IPS-NIHi7 (cell line): ENCODE data around the gene XRRA1.

ENCODE experiments used
- DNase-seq: peaks from one replicate; pipeline ENCODE4 v3.0.0; 2012; ENCODE audit warnings: mixed read lengths; ENCODE audit errors: extremely low spot score

The XRRA1 gene

DNA sequence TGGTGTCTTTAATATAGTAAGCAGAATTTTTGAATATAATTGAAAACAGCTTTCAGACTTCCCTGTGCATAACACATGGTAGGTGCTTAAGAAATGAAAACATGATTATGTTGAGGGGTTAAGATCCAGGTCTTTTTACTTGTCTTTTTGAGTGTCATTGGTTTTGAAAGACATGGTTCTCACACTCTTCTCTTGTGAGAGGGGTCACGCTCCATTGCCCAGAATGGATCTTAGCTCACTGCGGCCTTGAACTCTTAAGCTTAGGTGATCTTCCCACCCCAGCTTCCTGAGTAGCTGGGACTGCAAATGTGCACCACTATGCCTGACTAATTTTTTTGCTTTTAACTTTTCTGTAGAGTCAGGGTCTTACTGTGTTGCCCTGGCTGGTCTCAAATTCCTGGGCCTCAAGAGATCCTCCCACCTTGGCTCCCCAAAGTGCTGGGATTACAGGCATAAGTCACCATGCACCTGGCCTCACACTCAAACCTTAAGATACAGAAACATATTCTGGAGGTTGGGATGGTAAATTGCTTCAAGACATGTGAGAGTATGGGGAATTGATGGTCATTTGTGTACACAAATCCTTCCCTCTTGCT lies 1.6 kb upstream of the XRRA1 start:
- no peak for DNase-seq

DNA sequence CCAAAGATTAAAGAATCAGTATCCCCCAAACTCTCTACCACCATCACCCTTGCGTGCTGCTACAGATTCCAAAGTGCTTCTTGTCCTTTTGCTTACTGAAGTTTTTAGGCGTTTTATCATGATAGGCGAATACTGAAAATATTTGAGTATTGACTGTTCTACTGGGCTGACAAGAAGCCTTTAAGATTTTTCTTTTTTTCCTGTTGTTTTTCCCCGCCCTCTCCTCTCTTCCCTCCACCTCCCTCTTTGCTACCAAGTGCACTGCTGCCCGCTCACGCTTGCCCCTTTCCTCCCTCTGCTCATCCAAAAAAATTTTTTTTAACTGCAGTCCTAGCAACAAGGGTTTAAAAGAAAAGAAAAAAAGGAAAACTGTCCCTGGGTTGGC lies 854 bp upstream of the XRRA1 start:
- peak; percentile 25 for DNase-seq

DNA sequence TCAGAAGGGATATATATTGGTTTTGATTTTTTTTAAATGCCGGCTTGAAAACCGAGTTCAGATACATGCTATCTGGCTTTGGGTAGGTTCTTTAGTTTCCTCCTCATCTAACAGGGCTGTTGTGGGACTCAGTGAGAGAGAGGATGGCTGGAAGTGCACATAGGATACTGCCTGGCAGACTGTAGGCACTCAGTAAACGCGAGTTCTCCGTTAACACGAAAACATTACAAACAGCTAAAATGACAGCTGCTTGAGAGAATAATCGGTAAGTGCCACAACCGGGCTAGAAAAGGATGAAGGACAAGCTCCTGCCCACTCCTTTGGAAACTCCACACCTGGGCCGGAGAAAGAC lies 369 bp downstream of the XRRA1 start:
- peak; percentile 47 for DNase-seq

DNA sequence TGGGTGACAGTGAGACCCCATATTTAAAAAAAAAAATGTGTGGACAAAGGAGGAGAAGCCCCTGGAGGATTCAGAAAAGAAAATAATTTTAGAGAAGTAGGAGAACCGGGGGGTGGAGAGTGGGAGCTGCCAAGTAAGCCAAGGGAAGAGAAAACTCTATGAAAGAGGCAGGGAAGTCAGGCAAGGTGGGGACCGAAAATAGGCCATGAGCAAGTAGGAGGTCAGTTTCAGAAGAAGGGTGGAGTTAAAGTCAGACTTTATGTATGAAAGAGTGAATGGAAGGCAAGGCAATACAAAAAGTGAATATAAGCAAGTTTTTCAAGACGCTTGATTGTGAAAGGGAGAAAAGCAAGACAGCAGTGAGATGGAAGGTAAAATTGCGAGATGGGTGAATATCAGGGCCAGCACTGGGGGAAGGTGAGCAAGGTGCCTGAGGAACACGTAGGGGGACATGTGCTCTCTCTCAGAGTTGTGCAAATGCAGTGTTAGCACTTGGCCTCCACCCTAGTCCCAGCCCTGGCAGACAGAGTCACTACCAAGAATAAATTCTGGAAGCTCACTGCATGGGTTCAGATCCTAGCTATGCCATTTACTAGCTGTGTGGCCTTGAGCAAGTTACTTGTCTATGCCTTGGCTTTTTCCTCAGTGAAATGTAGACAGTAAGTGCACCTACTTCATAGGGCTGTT lies 6.7 kb downstream of the XRRA1 start:
- DNase-seq, result no peak

DNA sequence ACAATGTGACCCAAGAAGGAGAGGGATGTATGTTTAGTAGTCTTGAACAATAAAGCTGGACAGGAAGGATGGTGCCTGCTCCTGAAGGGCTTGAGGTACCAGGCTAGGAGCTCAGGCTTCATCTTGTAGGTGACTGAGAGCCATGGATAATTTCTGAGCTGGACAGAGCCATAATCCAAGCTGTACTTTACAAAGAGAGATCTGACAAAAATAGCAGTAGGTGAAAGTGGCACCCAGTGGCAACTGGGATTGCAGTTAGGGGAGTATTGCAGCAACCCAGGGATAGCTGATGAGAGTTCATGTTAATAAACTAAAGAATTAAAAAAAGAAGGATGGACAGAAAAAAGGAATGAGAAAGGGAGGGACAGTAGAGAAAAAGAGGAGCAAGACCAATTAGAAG lies 7.4 kb downstream of the XRRA1 start:
- no peak for DNase-seq

DNA sequence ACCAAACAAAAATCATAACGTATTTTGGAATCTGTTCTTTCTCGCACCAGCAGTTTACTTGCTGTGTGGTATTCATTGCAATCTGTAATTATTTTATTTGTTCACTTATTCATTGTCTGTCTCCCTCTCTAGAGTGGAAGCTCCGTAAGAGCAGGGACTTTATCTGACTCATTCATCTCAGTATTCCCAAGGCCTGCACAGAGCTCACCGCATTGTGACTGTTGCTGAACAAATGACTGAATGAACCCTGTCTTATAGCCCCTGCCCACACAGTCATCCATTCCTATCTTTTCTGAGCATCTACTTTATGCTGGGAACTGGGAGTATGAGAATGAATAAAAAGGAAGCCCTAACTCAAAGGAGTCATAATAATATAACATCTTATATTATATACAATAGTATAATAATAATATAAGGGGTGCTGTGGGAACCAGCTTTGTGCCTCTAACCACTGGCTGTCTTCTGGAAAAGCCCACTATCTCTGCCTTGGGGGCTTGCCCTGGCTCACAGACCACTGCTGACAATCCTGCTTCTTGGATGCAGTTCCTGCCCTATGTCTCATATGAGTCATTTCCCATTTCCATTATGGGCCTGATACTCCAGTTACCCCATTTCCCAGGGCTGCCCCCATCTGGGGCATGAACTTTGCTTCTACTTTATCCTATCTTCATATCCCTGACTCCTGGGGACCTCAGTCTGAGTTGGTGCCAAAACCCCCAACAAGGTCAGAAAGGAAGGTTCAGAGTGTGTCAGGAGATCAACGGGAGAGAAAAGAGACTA lies 11.0 kb downstream of the XRRA1 start:
- no peak for DNase-seq

DNA sequence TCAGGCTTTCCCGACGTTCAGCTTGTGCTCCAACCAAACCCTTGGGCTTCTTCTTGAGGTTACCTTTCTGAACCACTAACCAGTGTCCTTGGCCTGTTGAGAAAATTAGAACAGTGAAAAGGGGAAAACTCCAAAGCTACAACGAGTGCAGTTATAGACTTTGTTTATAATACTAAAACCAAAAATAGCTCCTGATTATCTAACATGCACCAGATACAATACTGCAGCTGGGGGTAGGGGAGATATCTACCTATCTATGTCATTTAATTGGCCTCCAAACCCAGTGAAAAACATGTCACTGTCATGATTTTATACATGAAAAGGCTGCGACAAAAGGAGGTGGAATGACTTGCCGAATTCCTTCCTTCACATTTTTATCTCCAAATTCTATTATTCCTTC lies 11.9 kb downstream of the XRRA1 start:
- DNase-seq, result no peak

DNA sequence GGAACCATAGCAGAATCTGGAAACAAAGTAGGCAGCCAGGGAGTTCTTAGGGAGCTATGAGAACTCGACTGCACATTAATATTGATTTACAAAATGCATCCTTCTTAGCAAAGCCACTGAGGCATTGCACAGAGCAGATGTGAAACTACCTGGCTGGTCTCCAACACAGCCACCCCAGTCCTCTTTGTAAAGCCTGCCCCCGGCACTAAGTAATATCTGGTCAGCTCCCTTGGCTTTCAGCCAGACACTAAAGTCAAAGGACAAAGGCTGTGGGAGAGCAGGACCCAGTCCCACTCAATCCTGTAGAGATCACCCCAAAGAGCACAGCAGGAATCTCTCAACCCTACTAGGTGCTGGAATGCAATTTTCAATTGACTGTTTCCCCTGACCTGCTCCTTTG lies 12.8 kb downstream of the XRRA1 start:
- no peak for DNase-seq

DNA sequence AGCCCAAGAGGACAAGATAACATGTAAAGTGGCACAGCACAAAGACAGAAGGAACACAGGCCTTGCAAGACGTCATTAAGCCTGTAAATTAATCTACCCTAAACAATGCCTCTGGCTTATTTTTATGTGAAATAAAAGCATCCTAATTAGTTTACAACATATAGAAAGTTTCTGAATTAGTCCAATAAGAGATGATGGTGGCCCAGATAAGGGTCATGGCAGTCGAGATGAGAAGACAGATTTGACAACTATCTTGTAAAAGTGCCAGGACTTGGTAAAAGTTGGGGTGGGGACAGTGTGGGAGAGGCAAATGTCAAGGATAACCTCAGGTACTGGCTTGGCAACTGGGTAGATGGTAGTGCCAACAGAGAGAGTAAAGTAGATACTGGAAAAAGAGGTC lies 13.6 kb downstream of the XRRA1 start:
- DNase-seq, result no peak

DNA sequence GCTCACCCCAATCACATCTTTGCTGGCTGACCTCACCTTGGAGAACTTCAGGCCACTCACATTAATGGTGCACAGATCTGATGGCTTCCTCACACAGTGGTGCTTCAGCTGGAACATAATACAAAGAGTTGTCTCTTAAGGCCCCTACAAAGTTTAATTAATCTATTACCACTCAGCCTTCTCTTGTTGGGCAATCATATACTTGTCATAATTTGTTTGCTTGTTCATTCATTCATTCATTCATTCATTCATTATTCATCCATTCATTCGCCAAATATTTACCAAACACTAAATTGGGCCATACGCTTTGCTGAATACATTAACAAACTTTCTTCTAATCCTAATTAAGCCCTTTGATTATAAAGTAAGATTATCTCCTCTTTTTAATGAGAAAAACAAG lies 15.1 kb downstream of the XRRA1 start:
- DNase-seq, result no peak

DNA sequence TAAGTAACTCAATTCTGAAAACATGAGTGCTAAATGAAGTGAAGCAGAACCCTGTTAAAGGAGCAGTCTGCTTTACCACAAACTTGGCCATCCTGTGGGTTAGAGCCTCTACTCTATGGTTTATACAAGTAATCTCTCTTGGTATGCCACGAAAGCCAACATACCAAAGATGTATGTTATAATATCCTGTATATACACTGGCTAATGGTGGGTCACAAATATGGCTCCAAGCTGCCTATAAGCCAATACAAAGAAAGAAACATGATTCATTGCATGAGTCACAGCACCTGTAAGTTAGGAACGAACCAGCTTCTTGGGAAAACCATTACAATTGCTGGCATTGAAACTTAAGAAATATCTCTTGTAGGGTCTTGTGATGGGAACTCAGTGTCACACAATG lies 16.1 kb downstream of the XRRA1 start:
- DNase-seq, result no peak

DNA sequence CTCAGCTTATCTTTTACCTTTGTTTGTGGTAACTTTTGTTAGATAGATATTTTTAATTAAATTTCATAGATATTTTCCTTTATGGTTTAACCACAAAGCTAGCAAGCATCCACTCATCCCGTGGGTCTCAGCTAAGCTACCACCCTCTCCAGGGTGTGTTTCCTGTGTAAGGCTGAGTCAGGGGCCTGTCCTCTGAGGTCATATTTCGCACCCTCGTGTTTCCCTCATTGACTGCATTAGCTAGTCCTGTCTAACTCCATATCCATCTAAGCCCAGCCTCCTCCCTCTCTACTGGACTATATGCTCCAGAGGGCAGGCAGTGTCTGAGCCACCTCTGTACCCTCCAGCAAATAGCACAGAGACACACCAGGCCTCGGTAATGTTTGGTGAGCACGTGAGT lies 16.7 kb downstream of the XRRA1 start:
- no peak for DNase-seq

DNA sequence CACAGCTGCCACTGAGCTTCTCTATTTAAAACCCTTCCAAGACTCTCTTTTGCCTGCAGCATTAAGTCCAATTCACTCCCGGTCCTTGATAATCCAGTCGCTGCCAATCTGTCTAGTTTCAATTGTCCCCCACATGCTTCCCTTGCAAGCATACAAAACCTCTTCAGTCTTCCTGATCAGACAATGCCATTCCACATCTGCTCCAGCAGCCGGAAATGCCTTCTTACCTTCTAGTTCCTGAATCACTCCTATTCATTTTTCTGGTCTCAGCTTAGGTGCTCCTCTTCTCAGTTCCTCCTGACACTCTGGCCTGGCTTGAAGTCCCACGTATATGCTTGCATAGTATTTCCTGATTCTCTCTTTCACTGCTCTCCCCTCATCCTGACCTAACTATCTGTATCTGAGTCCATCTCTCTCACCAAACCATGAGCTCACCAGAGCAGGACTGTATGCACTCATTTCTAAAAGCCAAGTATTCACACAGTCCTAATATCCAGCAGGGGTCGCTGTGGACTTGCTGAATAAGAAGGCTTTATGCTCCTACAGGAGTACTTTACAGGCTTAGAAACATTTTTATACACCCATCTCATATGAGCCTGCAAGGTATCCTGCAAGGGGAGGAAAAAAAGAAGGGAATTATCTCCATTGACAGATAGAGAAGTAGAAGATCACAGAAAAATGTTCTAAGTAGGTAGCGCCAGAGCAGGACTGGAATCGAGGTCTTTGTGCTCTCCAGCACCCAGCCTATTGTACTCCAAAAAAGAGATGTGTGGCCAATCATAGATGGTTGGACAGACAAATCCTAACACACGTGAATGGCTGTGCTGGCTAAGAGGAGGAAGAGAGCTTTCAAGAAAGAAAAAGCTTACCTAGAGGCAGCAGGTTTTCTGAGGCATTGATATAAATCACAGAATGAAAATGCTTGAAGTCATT lies 19.2 kb downstream of the XRRA1 start:
- DNase-seq, result peak; percentile 75

DNA sequence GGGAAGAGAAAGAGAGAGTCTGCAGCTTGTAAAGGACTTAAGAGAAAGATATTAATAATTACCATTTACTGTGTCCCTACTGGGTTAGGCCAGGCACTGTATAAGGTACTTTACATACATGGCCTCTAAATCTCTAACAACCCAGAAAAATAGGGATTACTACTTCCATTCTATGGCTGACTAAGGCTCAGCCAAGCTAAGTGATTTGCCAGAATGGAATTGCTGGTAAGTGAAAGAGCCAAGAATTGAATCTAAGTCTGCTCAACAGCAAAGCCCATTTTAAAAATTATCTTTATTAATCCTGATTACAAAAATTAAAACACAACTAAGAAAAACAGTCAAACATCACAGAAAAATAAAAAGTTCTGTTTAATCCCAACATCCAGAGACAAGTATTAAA lies 21.4 kb downstream of the XRRA1 start:
- no peak for DNase-seq

DNA sequence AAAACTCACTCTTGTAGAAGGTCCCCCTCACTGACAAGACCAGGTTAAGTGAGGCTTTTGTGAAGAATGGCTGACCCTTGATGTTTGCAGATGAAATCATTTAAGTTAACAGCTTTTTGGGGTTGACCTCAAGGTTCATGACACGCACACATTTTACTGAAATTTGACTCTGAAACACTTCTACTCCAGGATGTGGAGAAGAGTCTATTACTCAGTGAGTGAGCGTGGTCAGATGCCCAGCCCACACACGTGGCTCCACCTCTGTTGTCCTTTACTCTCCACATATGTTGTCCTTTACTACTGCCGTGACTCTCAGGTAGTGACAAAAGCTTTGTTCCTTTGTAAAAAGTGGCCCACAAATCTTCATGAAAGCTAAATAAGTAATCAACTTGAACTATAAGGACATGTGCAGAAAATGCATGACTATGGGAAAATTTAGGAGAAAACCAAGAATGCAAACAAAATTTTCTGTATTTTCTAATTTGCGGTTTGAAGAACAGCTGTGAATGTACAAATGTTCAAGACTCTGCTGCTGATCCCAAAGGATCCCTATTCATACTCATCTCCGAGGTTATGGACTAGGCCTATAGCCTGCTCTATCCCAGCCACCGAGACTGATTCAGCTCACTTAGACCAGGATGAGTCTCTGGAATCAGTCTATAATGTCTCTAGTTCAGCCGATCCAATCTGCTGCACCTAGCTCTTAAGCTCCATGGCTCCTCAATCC lies 22.4 kb downstream of the XRRA1 start:
- no peak for DNase-seq

DNA sequence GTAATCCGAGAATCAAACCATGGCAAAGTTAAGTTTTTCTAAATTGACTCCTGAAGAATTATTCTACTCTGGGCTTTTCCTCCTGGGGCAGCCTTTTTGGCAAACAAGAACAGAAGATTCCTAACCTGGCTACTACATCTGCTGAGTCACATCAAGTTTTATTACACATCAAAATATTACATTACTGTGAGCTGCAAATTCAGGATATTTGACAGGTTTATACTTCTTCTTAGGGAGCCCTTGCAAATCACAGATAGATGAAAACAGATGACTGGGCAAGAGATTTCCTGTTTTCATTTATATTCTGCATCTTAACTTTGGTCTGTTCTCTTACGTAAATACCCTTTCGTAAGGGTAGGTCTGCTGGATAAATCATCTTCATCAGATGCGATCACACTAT lies 23.6 kb downstream of the XRRA1 start:
- no peak for DNase-seq

DNA sequence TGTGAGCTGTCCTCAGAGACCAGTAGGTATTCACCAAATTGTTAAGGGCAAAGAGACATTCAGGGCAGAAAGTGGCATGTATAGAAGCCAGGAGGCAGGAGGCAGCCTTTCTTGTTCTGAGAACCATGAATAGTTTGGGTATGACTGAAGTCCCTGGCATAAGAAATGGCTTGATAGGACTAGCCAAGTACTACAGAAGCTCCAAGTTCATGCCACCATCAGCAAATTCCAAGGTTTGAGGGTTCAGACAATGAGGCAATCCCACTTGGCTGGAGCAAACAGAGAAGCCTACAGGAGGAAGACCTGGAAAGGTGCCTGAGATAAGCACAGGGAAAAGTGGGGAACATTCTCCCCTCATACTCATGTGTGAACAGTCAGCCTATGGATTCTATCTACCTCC lies 25.8 kb downstream of the XRRA1 start:
- no peak for DNase-seq

DNA sequence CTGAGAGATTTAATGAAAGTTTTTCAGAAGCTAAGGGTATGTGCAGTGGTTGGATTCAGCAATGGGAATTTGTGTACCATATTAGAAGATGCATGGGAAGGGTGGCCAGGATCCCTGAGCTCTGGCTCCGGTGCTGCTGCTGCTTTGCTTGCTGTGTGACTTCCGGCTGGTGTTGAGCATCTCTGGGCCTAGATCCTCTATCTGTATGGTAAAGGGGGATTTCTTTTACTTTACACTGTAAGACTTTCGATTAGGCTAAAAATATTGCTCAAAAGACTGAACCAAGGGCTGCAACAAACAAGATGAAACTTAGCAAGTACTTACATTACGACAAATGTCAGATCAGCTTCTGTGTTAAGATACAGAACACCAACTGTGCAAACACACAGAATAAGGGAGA lies 39.1 kb downstream of the XRRA1 start:
- no peak for DNase-seq

DNA sequence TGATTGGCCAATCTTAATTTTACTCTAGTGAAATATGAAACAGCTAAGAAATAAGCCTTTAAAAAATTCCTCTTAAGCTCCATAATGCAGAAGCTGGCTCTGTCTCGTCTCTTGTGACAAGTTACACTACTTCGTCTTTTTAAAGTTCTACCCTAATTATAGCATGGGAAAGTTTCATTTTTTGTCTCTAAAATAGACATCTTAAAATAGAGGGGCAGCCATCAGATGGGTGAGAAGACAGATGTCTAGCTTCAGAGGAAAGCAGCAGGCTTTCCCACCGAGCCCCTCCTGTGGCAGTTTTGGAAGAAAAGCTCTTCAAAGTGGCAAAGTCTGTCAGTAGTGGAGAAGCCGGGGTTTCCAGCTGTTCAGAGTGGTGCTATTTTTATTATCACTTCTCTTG lies 39.5 kb downstream of the XRRA1 start:
- no peak for DNase-seq

DNA sequence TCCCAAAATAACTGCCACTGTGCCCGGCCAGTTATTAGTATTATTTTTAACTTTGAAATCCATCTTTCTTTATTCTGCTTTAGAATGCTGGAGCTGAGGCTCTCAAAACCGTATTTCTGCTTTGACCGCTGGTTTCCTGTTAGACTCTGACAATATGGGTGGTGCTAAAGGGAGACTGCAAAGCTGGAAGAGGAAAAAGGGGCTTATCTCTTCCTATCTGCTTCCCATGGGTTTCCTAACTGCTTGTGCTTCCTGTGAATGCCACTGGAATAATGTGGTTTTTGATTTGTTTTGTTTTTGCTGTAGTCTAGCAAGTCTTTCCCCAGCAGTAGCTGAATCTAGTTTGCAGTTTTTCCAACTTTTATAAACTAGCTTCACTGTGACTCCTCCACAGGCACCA lies 43.6 kb downstream of the XRRA1 start:
- no peak for DNase-seq

DNA sequence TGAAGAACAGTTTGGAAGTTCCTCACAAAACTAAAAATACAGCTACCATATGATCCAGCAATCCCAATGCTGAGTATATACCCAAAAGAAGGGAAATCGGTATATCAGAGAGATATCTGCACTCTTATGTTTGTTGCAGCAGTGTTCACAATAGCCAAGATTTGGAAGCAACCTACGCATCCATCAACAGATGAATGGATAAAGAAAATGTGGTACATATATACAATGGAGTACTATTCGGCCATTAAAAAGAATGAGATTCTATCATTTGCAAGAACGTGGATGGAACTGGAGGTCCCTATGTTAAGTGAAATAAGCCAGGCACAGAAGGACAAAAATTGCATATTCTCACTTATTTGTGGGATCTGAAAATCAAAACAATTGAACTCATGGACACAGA lies 46.5 kb downstream of the XRRA1 start:
- DNase-seq, result no peak

DNA sequence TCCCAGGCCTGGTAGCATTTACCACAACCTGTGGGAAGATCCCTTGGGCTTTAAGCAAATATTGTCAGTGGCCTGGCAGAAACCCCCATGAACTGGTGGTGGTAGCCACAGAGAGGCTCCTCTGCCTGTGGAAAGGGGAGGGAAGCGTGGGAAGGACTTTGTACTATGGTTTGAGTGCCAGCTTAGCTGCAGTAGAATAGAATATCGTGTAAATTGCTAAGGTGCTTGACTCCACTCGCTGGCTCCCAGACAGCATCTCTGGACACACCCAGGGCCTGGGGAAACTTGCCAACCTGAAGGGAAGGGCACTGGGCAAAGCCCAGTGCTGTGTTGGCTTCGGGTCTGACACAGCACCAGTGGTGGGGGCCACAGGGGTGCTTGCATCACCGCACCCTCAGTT lies 52.6 kb downstream of the XRRA1 start:
- no peak for DNase-seq
